HEK293 (cell line): ENCODE data around the gene CCDC69.

Experiments used
- CTCF ChIA-PET: fragments of 350-600 bp; formaldehyde crosslinking; extraction: SDS; loops from one replicate; lab custom pipeline; 2021; ENCODE audit warnings: antibody characterized with exemption; lab: Yijun Ruan, JAX
- POLR2A ChIA-PET: fragments of 300-600 bp; formaldehyde crosslinking; extraction: SDS; loops from one replicate; lab custom pipeline; 2020; ENCODE audit warnings: antibody characterized with exemption, inconsistent platforms; lab: Yijun Ruan, JAX
- H3K27ac ChIP-seq: fragments of 200-500 bp; sonication (Bioruptor generic); 2 replicates; pipeline ENCODE4 v1.5.1; 2014; ENCODE audit warnings: low read depth, low read length, control low read depth, inconsistent platforms; ENCODE audit errors: extremely low read depth
- H3K36me3 ChIP-seq, 2 experiments: fragments of 200-500 bp in 1 of 2; sonication (Bioruptor generic) in 1 of 2; 1 replicate in 1 of 2; 2 replicates in 1 of 2; pipeline ENCODE4 v1.5.1; 2014 to 2017; ENCODE audit warnings: inconsistent platforms in 2 of 2, low read length in 2 of 2; ENCODE audit not compliant: control insufficient read depth in 2 of 2, insufficient read depth in 1 of 2
- H3K4me1 ChIP-seq: fragments of 200-500 bp; sonication (Bioruptor generic); 2 replicates; pipeline ENCODE4 v1.5.1; 2014; ENCODE audit warnings: mild to moderate bottlenecking, low read length, inconsistent platforms; ENCODE audit not compliant: control insufficient read depth, insufficient read depth
- H3K4me3 ChIP-seq: 2 replicates; pipeline ENCODE4 v1.5.1; 2011; ENCODE audit warnings: low read depth, mild to moderate bottlenecking, control low read depth, low read length, moderate library complexity
- H3K9me3 ChIP-seq: fragments of 200-500 bp; sonication (Bioruptor generic); 2 replicates; pipeline ENCODE4 v1.5.1; 2014; ENCODE audit warnings: low read depth, low read length, inconsistent platforms; ENCODE audit not compliant: control insufficient read depth, insufficient read depth
- EGR2 ChIP-seq: fragments of 450-650 bp; formaldehyde crosslinking; IDR thresholded peaks from 2 replicates; pipeline ENCODE4 v1.5.1; 2016; ENCODE audit warnings: low read depth, missing biosample characterization, missing genetic modification characterization
- ELK4 ChIP-seq: IDR thresholded peaks from 2 replicates; pipeline ENCODE4 v1.6.1; 2011; ENCODE audit warnings: mild to moderate bottlenecking, low read depth, low read length, borderline replicate concordance
- FEZF1 ChIP-seq: fragments of 450-650 bp; formaldehyde crosslinking; IDR thresholded peaks from 2 replicates; pipeline ENCODE4 v1.5.1; 2016; ENCODE audit warnings: missing biosample characterization, missing genetic modification characterization
- PRDM4 ChIP-seq: fragments of 450-650 bp; formaldehyde crosslinking; IDR thresholded peaks from 2 replicates; pipeline ENCODE4 v1.5.1; 2017; ENCODE audit warnings: missing biosample characterization, missing genetic modification characterization
- SCRT2 ChIP-seq: fragments of 450-650 bp; formaldehyde crosslinking; IDR thresholded peaks from 2 replicates; pipeline ENCODE4 v1.5.1; 2016; ENCODE audit warnings: missing biosample characterization, missing genetic modification characterization
- ZBTB10 ChIP-seq: fragments of 450-650 bp; formaldehyde crosslinking; IDR thresholded peaks from 2 replicates; pipeline ENCODE4 v1.5.1; 2016; ENCODE audit warnings: missing biosample characterization, missing genetic modification characterization
- ZBTB8A ChIP-seq: fragments of 450-650 bp; formaldehyde crosslinking; IDR thresholded peaks from 2 replicates; pipeline ENCODE4 v1.5.1; 2016; ENCODE audit warnings: missing biosample characterization, missing genetic modification characterization
- ZFP37 ChIP-seq: fragments of 450-650 bp; formaldehyde crosslinking; IDR thresholded peaks from 2 replicates; pipeline ENCODE4 v1.5.1; 2016; ENCODE audit warnings: missing biosample characterization, missing genetic modification characterization
- ZNF248 ChIP-seq: fragments of 450-650 bp; formaldehyde crosslinking; IDR thresholded peaks from 2 replicates; pipeline ENCODE4 v1.5.1; 2017; ENCODE audit warnings: missing biosample characterization, missing genetic modification characterization
- ZNF350 ChIP-seq: fragments of 450-650 bp; formaldehyde crosslinking; IDR thresholded peaks from 2 replicates; pipeline ENCODE4 v1.5.0; 2017; ENCODE audit warnings: missing biosample characterization, mild to moderate bottlenecking, missing genetic modification characterization
- ZNF423 ChIP-seq: fragments of 450-650 bp; formaldehyde crosslinking; IDR thresholded peaks from 2 replicates; pipeline ENCODE4 v1.5.1; 2016; ENCODE audit warnings: missing biosample characterization, missing genetic modification characterization
- ZNF449 ChIP-seq: fragments of 450-650 bp; formaldehyde crosslinking; IDR thresholded peaks from 2 replicates; pipeline ENCODE4 v1.5.1; 2017; ENCODE audit warnings: missing biosample characterization, mild to moderate bottlenecking, missing genetic modification characterization, moderate library complexity
- ZNF513 ChIP-seq: fragments of 450-650 bp; IDR thresholded peaks from 2 replicates; pipeline ENCODE4 v1.5.1; 2018; ENCODE audit warnings: missing biosample characterization, missing genetic modification characterization
- ZNF571 ChIP-seq: fragments of 450-650 bp; formaldehyde crosslinking; IDR thresholded peaks from 2 replicates; pipeline ENCODE4 v1.5.0; 2017; ENCODE audit warnings: missing biosample characterization, missing genetic modification characterization
- ZNF701 ChIP-seq: fragments of 450-650 bp; formaldehyde crosslinking; IDR thresholded peaks from 2 replicates; pipeline ENCODE4 v1.5.1; 2016; ENCODE audit warnings: missing biosample characterization, missing genetic modification characterization
- ZNF704 ChIP-seq: fragments of 450-650 bp; formaldehyde crosslinking; IDR thresholded peaks from 2 replicates; pipeline ENCODE4 v1.5.1; 2016; ENCODE audit warnings: missing biosample characterization, missing genetic modification characterization

The CCDC69 gene

GRCh38 chr5:151140686-151141459, 83.0 kb downstream of the CCDC69 start (continued):
- TF ChIP-seq ZNF704 (tag by site-specific recombination) (no peak), ZNF423 (tag by site-specific recombination) (no peak), ZNF350 (tag by site-specific recombination) (no peak), FEZF1 (tag by site-specific recombination) (no peak)

GRCh38 chr5:151139646-151140045, 84.2 kb downstream of the CCDC69 start:
- H3K36me3 ChIP-seq, result peaks cover 15 to 81% of the 10 kb centered on the region in 2 experiments; a peak in 2 of 3 replicates
- POLR2A ChIA-PET, result no interaction called here
- CTCF ChIA-PET, result interaction anchor here (0.6 to 2.1 kb wide), 5 partner anchors 10 to 980 kb away, joined by 3 to 11 read pairs (median 4); no protein-coding TSS in a partner anchor
- H3K4me3 ChIP-seq, result no peak overlapping the region
- H3K9me3 ChIP-seq, result no peaks in the 10 kb centered on the region
- H3K27ac ChIP-seq, result no peak overlapping the region
- no peaks in the 10 kb centered on the region for H3K4me1 ChIP-seq
- TF ChIP-seq ZFP37 (tag by site-specific recombination), result no peak
- no peak for TF ChIP-seq PRDM4 (tag by site-specific recombination)
- no peak for TF ChIP-seq ZNF571
- no peak for TF ChIP-seq ZNF248 (tag by site-specific recombination)
- TF ChIP-seq ELK4, result no peak
- TF ChIP-seq EGR2 (tag by site-specific recombination), result no peak
- no peak for TF ChIP-seq ZBTB10 (tag by site-specific recombination)
- no peak for TF ChIP-seq ZBTB8A (tag by site-specific recombination)

- H3K9me3 ChIP-seq, result no peaks in the 10 kb centered on the region
- ChIA-PET CTCF (interaction anchor here (0.6 to 5.0 kb wide), 6 partner anchors 10 to 980 kb away, joined by 3 to 32 read pairs (median 4); no protein-coding TSS in a partner anchor), POLR2A (no interaction called here)
- peaks cover 15 to 82% of the 10 kb centered on the region in 2 experiments; a peak in 2 of 3 replicates for H3K36me3 ChIP-seq
- H3K4me3 ChIP-seq, result no peak overlapping the region
- TF ChIP-seq SCRT2 (0 out of 2 replicates have a peak, but pooled peaks have one; percentile 26), ZNF701 (tag by site-specific recombination) (no peak), ZNF449 (no peak), ZNF513 (no peak)
- H3K4me1 ChIP-seq, result no peaks in the 10 kb centered on the region
- H3K27ac ChIP-seq, result no peak overlapping the region
Observed at GRCh38 chr5:151139015-151139414, 84.9 kb downstream of the CCDC69 start.
